Pancreas (tissue), 10 donors: Measurements from ENCODE around the gene RIMKLA. TPM values are rescaled to one million over a fixed set of nuclear protein-coding genes. Genes with fewer than 3 reads are reported as not detected.
A peak's percentile ranks its signal among the peaks of the same experiment; 100 is the strongest.

Source experiments
- ATAC-seq, 4 donors: fragments of 200-7000 bp; cut with Tn5 transposase; one replicate each; pipeline versions ENCODE4 v1.8.0 to v1.9.1; 2020; ENCODE audit warnings: mild to moderate bottlenecking in 4 of 4, moderate library complexity in 4 of 4
- DNase-seq, 6 donors: peaks; one replicate each; pipeline ENCODE4 v3.0.0-alpha.2; 2020
- FAIRE-seq: peaks from 2 replicates; lab custom pipeline; 2012; peaks lifted over from hg19 to GRCh38; lab: Jason Lieb, UNC
- H3K27ac ChIP-seq, 4 donors: fragments of 200-600 bp; sonication (generic); 1 replicate in 3 of 4; 2 replicates in 1 of 4; pipeline versions ENCODE4 v1.5.0 to v1.8.0; 2020
- H3K27me3 ChIP-seq, 4 donors: fragments of 200-600 bp; one replicate each; pipeline ENCODE4 v1.8.0; 2021
- H3K36me3 ChIP-seq, 3 donors: fragments of 200-600 bp; sonication (generic) in 1 of 3; one replicate each; pipeline versions ENCODE4 v1.5.0 to v1.8.0; 2020 to 2021
- H3K4me1 ChIP-seq, 3 donors: fragments of 200-600 bp; one replicate each; pipeline ENCODE4 v1.8.0; 2021
- H3K4me3 ChIP-seq, 4 donors: fragments of 200-600 bp; sonication (generic) in 2 of 4; one replicate each; pipeline versions ENCODE4 v1.5.0 to v1.8.0; 2020 to 2021
- H3K9me3 ChIP-seq, 4 donors: fragments of 200-600 bp; one replicate each; pipeline ENCODE4 v1.8.0; 2021
- CTCF ChIP-seq, 4 donors: fragments of 200-600 bp; sonication (generic) in 3 of 4; IDR thresholded peaks; one replicate each; pipeline versions ENCODE4 v1.5.0 to v1.8.0; 2021; ENCODE audit warnings: antibody characterized with exemption in 4 of 4
- WGBS, 2 donors: extraction: QIAGEN DNeasy Blood & Tissue Kit; methylation state at CpG; one replicate each; pipeline ENCODE4 v1.1.7; 2013; 5-methylcytosine and 5-hydroxymethylcytosine counted together
- intact Hi-C, 3 donors: fragments of 100-400 bp; cut with DNase I; formaldehyde crosslinking; loops; one replicate each; pipeline versions ENCODE4 v1.11.1 to v1.14.2; 2022
- polyA plus RNA-seq, 2 donors: library from polyadenylated mRNA; stranded (reverse); fragments of 200-250 nt; gene quantifications; one replicate each; pipeline ENCODE4 v1.2.3, GENCODE V29; 2013
- total RNA-seq, 6 donors: library from RNA; stranded (reverse); fragmentation: NEBNext Ultra II Directional in 4 of 6; extraction: Animal tissue kit (Norgen Biotek cat#: 25700) in 4 of 6; gene quantifications; one replicate each; pipeline versions ENCODE4 v1.2.1 to v1.2.4, GENCODE V29; 2021 to 2023
- donor health status: healthy with polysubstance abuse.
- donor health status: DM: no; HTN: no; CAD: no; lungs with moderate emphysema.
- donor health status: DM: no; HTN: no; CAD: no.
- donor health status: control.
- donor health status: control.
- donor health status: Bipolar disorder and iron deficiency.
- donor health status: DM: yes; HTN: yes; CAD: no.
- donor health status: DM: no; HTN: no; CAD: no.
- donor health status: DM: no; HTN: no; CAD: no.
- donor health status: DM: yes; HTN: yes; CAD: no.

Gene RIMKLA
- total and polyA plus RNA-seq, 8 donors = 0.27 to 2.6 (median 1.9) TPM

- Histone ChIP-seq H3K4me1 (peaks cover 25 to 49% (median 33%) of the 10 kb centered on the region in 3 donors), H3K27ac (peak overlapping the region in 3 of 4 donors; percentile 59 to 79 (median 76)), H3K27me3 (no peaks in the 10 kb centered on the region), H3K36me3 (no peaks in the 10 kb centered on the region), H3K9me3 (no peaks in the 10 kb centered on the region), H3K4me3 (no peak overlapping the region)
- DNase-seq = no peak
- FAIRE-seq = no peak
- intact Hi-C loops = loop anchor here in 1 of 3 donors (10.0 kb wide), 1 partner anchor 114 kb away; the partner anchor contains the start of genes PPCS and ZMYND12
- no peak for TF ChIP-seq CTCF (IDR thresholded peaks at IDR 0.05)
- ATAC-seq = peak in 3 of 4 donors; percentile 6 to 17 (median 16)
- 63 to 65% methylated on average over 1 of the region's 1 CpG for WGBS, 2 donors
Measured at GRCh38 chr1:42340901-42341300, 39.7 kb upstream of the RIMKLA start.

GRCh38 chr1:42343049-42343448 is 37.5 kb upstream of the RIMKLA start:
- no peak for FAIRE-seq
- intact Hi-C loops = loop anchor here in 1 of 3 donors (10.0 kb wide), 1 partner anchor 112 kb away; the partner anchor contains the start of genes PPCS and ZMYND12
- Histone ChIP-seq H3K36me3 (no peaks in the 10 kb centered on the region), H3K9me3 (no peaks in the 10 kb centered on the region), H3K27me3 (no peaks in the 10 kb centered on the region), H3K4me1 (peaks cover 24 to 38% (median 25%) of the 10 kb centered on the region in 3 donors), H3K27ac (no peak overlapping the region), H3K4me3 (no peak overlapping the region)
- TF ChIP-seq CTCF (IDR thresholded peaks at IDR 0.05) = no peak
- ATAC-seq = no peak
- DNase-seq = no peak
- WGBS, 2 donors = 70 to 77% methylated on average over 5 of the region's 5 CpGs

GRCh38 chr1:42348498-42348897 is 32.1 kb upstream of the RIMKLA start:
- intact Hi-C loops = loop anchor here in 1 of 3 donors (10.0 kb wide), 1 partner anchor 106 kb away; the partner anchor contains the start of genes PPCS and ZMYND12
- no peak overlapping the region for H3K4me3 ChIP-seq
- H3K27me3 ChIP-seq = no peaks in the 10 kb centered on the region
- no peak for FAIRE-seq
- no peak for DNase-seq
- no peaks in the 10 kb centered on the region for H3K9me3 ChIP-seq
- H3K36me3 ChIP-seq = no peaks in the 10 kb centered on the region
- no peak for ATAC-seq
- H3K27ac ChIP-seq = no peak overlapping the region
- TF ChIP-seq CTCF (IDR thresholded peaks at IDR 0.05) = no peak
- no peaks in the 10 kb centered on the region for H3K4me1 ChIP-seq

- DNase-seq (no peak), ATAC-seq (no peak), FAIRE-seq (no peak)
- Histone ChIP-seq H3K9me3 (no peaks in the 10 kb centered on the region), H3K4me3 (no peak overlapping the region), H3K4me1 (no peaks in the 10 kb centered on the region), H3K36me3 (no peaks in the 10 kb centered on the region), H3K27ac (no peak overlapping the region), H3K27me3 (no peaks in the 10 kb centered on the region)
- TF ChIP-seq CTCF (IDR thresholded peaks at IDR 0.05) = no peak
- intact Hi-C loops = loop anchor here in 1 of 3 donors (10.0 kb wide), 1 partner anchor 395 kb away; the partner anchor contains the start of gene CLDN19
- 5 to 11% methylated on average over 1 of the region's 1 CpG for WGBS, 2 donors
Measured at GRCh38 chr1:42350086-42350485, 30.5 kb upstream of the RIMKLA start.

- Histone ChIP-seq H3K27me3 (peaks cover 0 to 3% (median 0%) of the 10 kb centered on the region in 4 donors), H3K27ac (no peak overlapping the region), H3K9me3 (no peaks in the 10 kb centered on the region), H3K4me1 (no peaks in the 10 kb centered on the region), H3K4me3 (no peak overlapping the region), H3K36me3 (no peaks in the 10 kb centered on the region)
- ATAC-seq (no peak), FAIRE-seq (no peak), DNase-seq (no peak)
- TF ChIP-seq CTCF (IDR thresholded peaks at IDR 0.05) = no peak
- WGBS, 2 donors = 95 to 99% methylated on average over 3 of the region's 3 CpGs
- intact Hi-C loops = loop anchor here in 1 of 3 donors (10.0 kb wide), 1 partner anchor 386 kb away; the partner anchor contains the start of gene CLDN19
Measured at GRCh38 chr1:42358791-42359190, 21.8 kb upstream of the RIMKLA start.
